OCI-LY3 (cell line): ENCODE data around the gene PELI3.

ENCODE experiments used
- EZH2phosphoT487 ChIP-seq: fragments of 200-600 bp; shearing (Covaris generic); IDR thresholded peaks from 2 replicates; pipeline ENCODE4 v1.6.1; 2018; ENCODE audit warnings: antibody characterized with exemption, mixed run types, low read depth
- TF ChIP-seq, protein P1 (sequence below): fragments of 200-600, 300-600 bp; sonication (generic); IDR thresholded peaks from 2 replicates; pipeline ENCODE4 v1.5.1; 2014; ENCODE audit warnings: antibody characterized with exemption, low read length, low read depth

GRCh38 chr11:66473167-66473566 is 6.5 kb downstream of the PELI3 start:
- TF ChIP-seq, protein P1, sequence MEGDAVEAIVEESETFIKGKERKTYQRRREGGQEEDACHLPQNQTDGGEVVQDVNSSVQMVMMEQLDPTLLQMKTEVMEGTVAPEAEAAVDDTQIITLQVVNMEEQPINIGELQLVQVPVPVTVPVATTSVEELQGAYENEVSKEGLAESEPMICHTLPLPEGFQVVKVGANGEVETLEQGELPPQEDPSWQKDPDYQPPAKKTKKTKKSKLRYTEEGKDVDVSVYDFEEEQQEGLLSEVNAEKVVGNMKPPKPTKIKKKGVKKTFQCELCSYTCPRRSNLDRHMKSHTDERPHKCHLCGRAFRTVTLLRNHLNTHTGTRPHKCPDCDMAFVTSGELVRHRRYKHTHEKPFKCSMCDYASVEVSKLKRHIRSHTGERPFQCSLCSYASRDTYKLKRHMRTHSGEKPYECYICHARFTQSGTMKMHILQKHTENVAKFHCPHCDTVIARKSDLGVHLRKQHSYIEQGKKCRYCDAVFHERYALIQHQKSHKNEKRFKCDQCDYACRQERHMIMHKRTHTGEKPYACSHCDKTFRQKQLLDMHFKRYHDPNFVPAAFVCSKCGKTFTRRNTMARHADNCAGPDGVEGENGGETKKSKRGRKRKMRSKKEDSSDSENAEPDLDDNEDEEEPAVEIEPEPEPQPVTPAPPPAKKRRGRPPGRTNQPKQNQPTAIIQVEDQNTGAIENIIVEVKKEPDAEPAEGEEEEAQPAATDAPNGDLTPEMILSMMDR = no peak
- no peak for TF ChIP-seq EZH2phosphoT487
